ENCODE measurements around the gene BMP2. TPM values are rescaled to one million over a fixed set of nuclear protein-coding genes. Genes with fewer than 3 reads are reported as not detected.

The BMP2 gene
- total RNA-seq, 1 experiment from 2014 or later, result 6.6 TPM

- H2BK15ac ChIP-seq (ENCODE audit: low read depth, low read length), result no peak overlapping the region
- H3K9me3 Mint-ChIP-seq, result no peaks in the 10 kb centered on the region
These were observed 61.4 kb downstream of the BMP2 start for GRCh38 chr20:6828794-6829423.

More at GRCh38 chr20:6828794-6829423, 61.4 kb downstream of the BMP2 start:
- Mint-ChIP-seq H3K4me3 (no peak overlapping the region), H3K4me1 (peaks cover 8 to 9% of the 10 kb centered on the region in 2 experiments; a peak in 3 of 4 replicates), H3K36me3 (ENCODE audit: insufficient read depth in 1 of 3, low read depth in 3 of 3) (no peaks in the 10 kb centered on the region), H3K27me3 (ENCODE audit: low read depth) (no peaks in the 10 kb centered on the region), H3K27ac (no peak overlapping the region; a peak in 1 of 7 replicates)
- H2AFZ ChIP-seq (ENCODE audit: low read length), result no peak overlapping the region
- no peak overlapping the region for H3K4ac ChIP-seq (ENCODE audit: low read depth, low read length)
- TF ChIP-seq CTCF (conservative IDR thresholded peaks at IDR 0.05), result peak; percentile 79
- no peaks in the 10 kb centered on the region for H4K20me1 ChIP-seq (ENCODE audit: control insufficient read depth, insufficient read depth, insufficient read length)
- H3K4me1 ChIP-seq (ENCODE audit: insufficient read depth, low read length), result no peaks in the 10 kb centered on the region
- H2AK5ac ChIP-seq (ENCODE audit: insufficient read length, low read length), result no peak overlapping the region
- H3K9ac ChIP-seq (ENCODE audit: extremely low read depth, insufficient read length, low read length), result no peak overlapping the region
- H3K18ac ChIP-seq (ENCODE audit: insufficient read length, low read depth, low read length), result no peak overlapping the region
- H3K4me2 ChIP-seq (ENCODE audit: insufficient read depth, insufficient read length, low read length), result no peak overlapping the region
- H2BK12ac ChIP-seq (ENCODE audit: insufficient read length, low read depth, low read length), result no peak overlapping the region
- H3K56ac ChIP-seq (ENCODE audit: insufficient read length, low read depth, low read length), result no peak overlapping the region
- H2BK120ac ChIP-seq (ENCODE audit: low read depth, low read length, poor library complexity, severe bottlenecking), result no peak overlapping the region
- no peaks in the 10 kb centered on the region for H3K23me2 ChIP-seq (ENCODE audit: insufficient read length, low read depth, low read length, poor library complexity, severe bottlenecking)
- H3K9me3 ChIP-seq (ENCODE audit: control insufficient read depth, low read depth, low read length), result no peaks in the 10 kb centered on the region
- H4K8ac ChIP-seq (replicated peaks; ENCODE audit: insufficient read length, low read depth, low read length), result no peak overlapping the region
- H3K27me3 ChIP-seq (ENCODE audit: insufficient read depth, low read length), result no peaks in the 10 kb centered on the region
- WGBS (ENCODE audit: extremely low coverage, insufficient read length, low lambda C conversion rate), result no CpG with 5 or more reads among the region's 1 CpG
- no peak overlapping the region for H3K23ac ChIP-seq (ENCODE audit: insufficient read length, low read depth, low read length)
- H3K14ac ChIP-seq (ENCODE audit: insufficient read depth, low read length), result no peak overlapping the region
- H3T11ph ChIP-seq (ENCODE audit: low read length), result no peak overlapping the region
- DNase-seq, result peak; percentile 46
- H2BK5ac ChIP-seq (ENCODE audit: insufficient read length, low read length), result no peak overlapping the region
- no peak overlapping the region for H4K91ac ChIP-seq (ENCODE audit: insufficient read length, low read depth, low read length)
- no peaks in the 10 kb centered on the region for H3K79me1 ChIP-seq (ENCODE audit: insufficient read depth, low read depth, low read length, poor library complexity, severe bottlenecking)
- H3K79me2 ChIP-seq (ENCODE audit: insufficient read depth, low read length), result no peaks in the 10 kb centered on the region
- H3K27ac ChIP-seq (ENCODE audit: insufficient read length, low read depth, low read length), result no peak overlapping the region
- H2BK20ac ChIP-seq (ENCODE audit: low read depth, low read length, poor library complexity, severe bottlenecking), result no peak overlapping the region
- H4K5ac ChIP-seq (ENCODE audit: insufficient read length, low read depth, low read length), result no peak overlapping the region
